Thoracic aorta (tissue), 2 donors: ENCODE results near the gene ZNF385B. TPM values are rescaled to one million over a fixed set of nuclear protein-coding genes. Genes with fewer than 3 reads are reported as not detected.

Experiments used
- ATAC-seq: fragments of 150-250 bp; one replicate; pipeline ENCODE4 v1.8.0; 2017; ENCODE audit warnings: low read depth; ENCODE audit not compliant: insufficient number of reproducible peaks, low FRiP score
- DNase-seq: peaks from one replicate; pipeline ENCODE4 v3.0.0-alpha.2; 2020; ENCODE audit warnings: low spot score
- H3K27ac ChIP-seq, 2 donors: fragments of 200-600 bp; sonication (generic); 1 replicate in 1 of 2; 2 replicates in 1 of 2; pipeline ENCODE4 v1.5.1; 2016; ENCODE audit warnings: mild to moderate bottlenecking in 2 of 2, moderate library complexity in 2 of 2
- H3K27me3 ChIP-seq: fragments of 200-600 bp; sonication (generic); replicated peaks from 2 replicates; pipeline ENCODE4 v1.6.0; 2016; ENCODE audit warnings: mild to moderate bottlenecking; ENCODE audit not compliant: insufficient read depth
- H3K36me3 ChIP-seq: fragments of 200-600 bp; sonication (generic); one replicate; pipeline ENCODE4 v1.5.1; 2016
- H3K4me1 ChIP-seq, 2 donors: fragments of 200-600 bp; sonication (generic); 1 replicate in 1 of 2; 2 replicates in 1 of 2; pipeline versions ENCODE4 v1.5.1 to v1.6.0; 2016; ENCODE audit warnings: low read depth in 2 of 2, mild to moderate bottlenecking in 1 of 2; ENCODE audit not compliant: control insufficient read depth in 1 of 2
- H3K4me3 ChIP-seq: fragments of 200-600 bp; sonication (generic); 2 replicates; pipeline ENCODE4 v1.5.1; 2016; ENCODE audit warnings: mild to moderate bottlenecking
- H3K9me3 ChIP-seq: fragments of 200-600 bp; sonication (generic); 2 replicates; pipeline ENCODE4 v1.5.1; 2016
- CTCF ChIP-seq: fragments of 200-600 bp; sonication (generic); IDR thresholded peaks from one replicate; pipeline ENCODE4 v1.5.1; 2019; ENCODE audit warnings: antibody characterized with exemption
- total RNA-seq, 2 donors: library from RNA; depleted of rRNA; stranded (reverse); fragments of >200 nt; gene quantifications; one replicate each; pipeline versions ENCODE4 v1.1.0 to v1.2.3, GENCODE V29; 2016

Gene ZNF385B
- total RNA-seq, 2 donors from 2014 or later: 0.41 to 1.9 TPM

- H3K4me3 ChIP-seq: no peak overlapping the region
These were observed 266.9 kb downstream of the ZNF385B start for GRCh38 chr2:179594268-179595112.

DNA sequence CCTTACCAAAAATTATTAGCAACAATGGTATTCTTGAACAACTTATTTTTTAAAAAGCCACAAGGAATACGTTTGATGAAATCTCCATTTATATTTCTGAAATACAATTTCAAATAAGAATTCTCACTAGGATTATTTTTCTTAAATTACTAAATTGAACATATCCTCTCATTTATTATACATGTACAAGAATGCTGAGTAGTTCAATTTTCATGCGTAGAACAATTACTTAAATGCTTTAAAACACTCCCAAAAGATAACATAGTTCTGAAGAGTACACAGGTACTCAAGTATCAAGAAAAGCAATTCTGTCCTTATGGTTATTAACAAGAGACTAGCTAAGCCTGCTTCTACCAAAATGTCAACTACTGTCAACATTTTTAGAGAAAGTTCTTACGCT, 268.1 kb downstream of the ZNF385B start:
- DNase-seq (no peak), ATAC-seq (no peak)
- no peaks in the 10 kb centered on the region for H3K9me3 ChIP-seq
- peaks cover 0 to 3% of the 10 kb centered on the region in 2 donors for H3K4me1 ChIP-seq
- TF ChIP-seq CTCF: no peak
- no peak overlapping the region for H3K4me3 ChIP-seq
- H3K27ac ChIP-seq: no peak overlapping the region
- H3K36me3 ChIP-seq: no peaks in the 10 kb centered on the region
- H3K27me3 ChIP-seq: no peaks in the 10 kb centered on the region

More at GRCh38 chr2:179594268-179595112, 266.9 kb downstream of the ZNF385B start:
- H3K27me3 ChIP-seq: no peaks in the 10 kb centered on the region
- DNase-seq (no peak), ATAC-seq (no peak)
- peaks cover 0 to 3% of the 10 kb centered on the region in 2 donors for H3K4me1 ChIP-seq
- no peak overlapping the region for H3K27ac ChIP-seq
- TF ChIP-seq CTCF: no peak
- H3K9me3 ChIP-seq: no peaks in the 10 kb centered on the region
- H3K36me3 ChIP-seq: no peaks in the 10 kb centered on the region

- no peak overlapping the region for H3K4me3 ChIP-seq
- ATAC-seq (no peak), DNase-seq (no peak)
- peaks cover 0 to 3% of the 10 kb centered on the region in 2 donors for H3K4me1 ChIP-seq
- H3K9me3 ChIP-seq: no peaks in the 10 kb centered on the region
- H3K36me3 ChIP-seq: no peaks in the 10 kb centered on the region
- H3K27ac ChIP-seq: no peak overlapping the region
- H3K27me3 ChIP-seq: no peaks in the 10 kb centered on the region
- TF ChIP-seq CTCF: no peak
These were observed 269.1 kb downstream of the ZNF385B start for GRCh38 chr2:179592167-179592936.

DNA sequence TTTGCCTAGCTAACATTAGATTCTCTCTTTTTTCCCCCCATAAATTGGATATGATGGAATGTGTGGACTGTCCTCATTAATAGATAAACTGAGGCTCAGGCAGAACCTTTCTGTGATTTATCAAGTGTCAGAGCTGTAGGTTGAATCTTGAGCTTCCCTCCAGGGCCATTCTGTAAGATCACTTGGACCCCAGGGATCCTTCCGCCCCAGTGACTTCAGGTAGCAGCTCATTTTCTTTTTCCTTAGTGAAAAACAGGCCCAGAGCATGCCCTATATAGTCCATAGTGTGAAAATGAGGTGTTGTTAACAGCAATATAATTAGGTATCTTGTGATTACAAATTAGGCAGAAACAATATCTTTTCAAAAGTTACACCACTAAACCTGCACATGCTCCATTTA, 269.7 kb downstream of the ZNF385B start:
- Histone ChIP-seq H3K9me3 (no peaks in the 10 kb centered on the region), H3K27me3 (no peaks in the 10 kb centered on the region), H3K4me3 (no peak overlapping the region), H3K36me3 (no peaks in the 10 kb centered on the region), H3K27ac (no peak overlapping the region), H3K4me1 (peaks cover 0 to 3% of the 10 kb centered on the region in 2 donors)
- TF ChIP-seq CTCF: no peak
- ATAC-seq (no peak), DNase-seq (no peak)

DNA sequence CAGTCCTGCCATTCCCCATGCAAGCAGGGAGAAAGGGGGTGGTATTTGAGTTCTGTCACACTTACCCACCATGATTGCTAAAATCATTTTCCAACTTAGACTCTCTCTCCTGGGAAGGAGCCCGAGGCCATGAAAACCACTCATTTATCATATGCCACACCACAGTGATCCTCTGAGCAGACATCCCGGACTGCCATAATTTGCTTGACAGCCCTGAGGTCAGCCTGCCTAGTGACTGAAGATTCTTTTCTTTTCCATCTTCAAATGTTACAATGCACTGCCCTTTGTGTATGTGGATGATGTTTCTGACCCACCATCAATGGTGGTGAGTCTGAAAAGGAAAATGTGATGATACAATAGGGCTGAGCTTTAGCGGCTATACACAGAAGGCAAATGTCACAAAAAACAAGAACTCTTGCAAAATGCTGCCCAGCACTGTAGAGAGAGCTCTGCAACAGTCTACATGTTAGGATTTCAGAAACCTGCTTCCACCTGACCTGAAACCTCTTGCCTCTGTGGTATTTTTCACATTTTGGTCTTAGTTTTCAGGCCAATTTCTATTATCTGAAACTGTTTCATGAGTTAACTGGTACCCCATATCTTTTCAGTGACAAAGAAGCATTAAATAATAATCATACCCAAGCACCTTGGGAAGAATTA, 272.8 kb downstream of the ZNF385B start:
- Histone ChIP-seq H3K27ac (no peak overlapping the region), H3K36me3 (no peaks in the 10 kb centered on the region), H3K9me3 (no peaks in the 10 kb centered on the region), H3K27me3 (no peaks in the 10 kb centered on the region), H3K4me1 (no peaks in the 10 kb centered on the region), H3K4me3 (no peak overlapping the region)
- DNase-seq (no peak), ATAC-seq (no peak)
- no peak for TF ChIP-seq CTCF
